Kidney (tissue), 14 donors: ENCODE data around the gene CPED1. TPM values are rescaled to one million over a fixed set of nuclear protein-coding genes. Genes with fewer than 3 reads are reported as not detected.

Experiments used
- DNase-seq, 5 donors: peaks; one replicate each; pipeline ENCODE4 v3.0.0-alpha.2; 2013 to 2020
- FAIRE-seq: peaks from 2 replicates; lab custom pipeline; 2012; peaks lifted over from hg19 to GRCh38; lab: Jason Lieb, UNC
- H3K27ac ChIP-seq, 2 donors: one replicate each; pipeline ENCODE4 v1.7.0; 2013; ENCODE audit warnings: low read depth in 2 of 2, low read length in 2 of 2, inconsistent platforms in 1 of 2
- H3K27me3 ChIP-seq: one replicate; pipeline ENCODE4 v1.7.1; 2013; ENCODE audit warnings: low read length, inconsistent platforms; ENCODE audit not compliant: control insufficient read depth, insufficient read depth
- H3K36me3 ChIP-seq, 3 donors: one replicate each; pipeline versions ENCODE4 v1.7.0 to v1.7.1; 2013; ENCODE audit warnings: low read length in 3 of 3, control low read depth in 1 of 3, inconsistent platforms in 1 of 3; ENCODE audit not compliant: insufficient read depth in 3 of 3, control insufficient read depth in 2 of 3
- H3K4me1 ChIP-seq, 3 donors: one replicate each; pipeline versions ENCODE4 v1.7.0 to v1.7.1; 2013; ENCODE audit warnings: low read length in 3 of 3, inconsistent platforms in 1 of 3, low read depth in 1 of 3; ENCODE audit not compliant: control insufficient read depth in 2 of 3, insufficient read depth in 2 of 3
- H3K4me3 ChIP-seq, 3 donors: one replicate each; pipeline versions ENCODE4 v1.7.0 to v1.8.1; 2013; ENCODE audit warnings: low read length in 3 of 3, control low read depth in 1 of 3, inconsistent platforms in 1 of 3
- H3K9ac ChIP-seq, 3 donors: one replicate each; pipeline versions ENCODE4 v1.7.0 to v1.7.1; 2013; ENCODE audit warnings: low read length in 3 of 3, control low read depth in 1 of 3, inconsistent platforms in 1 of 3
- H3K9me3 ChIP-seq, 3 donors: one replicate each; pipeline versions ENCODE4 v1.7.0 to v1.7.1; 2013; ENCODE audit warnings: low read length in 3 of 3, control low read depth in 1 of 3, inconsistent platforms in 1 of 3; ENCODE audit not compliant: control insufficient read depth in 2 of 3, insufficient read depth in 1 of 3
- intact Hi-C: fragments of 100-400 bp; cut with DNase I; formaldehyde crosslinking; loops from one replicate; pipeline ENCODE4 v1.11.1; 2022
- polyA plus RNA-seq: library from polyadenylated mRNA; stranded (reverse); fragments of 350-450 nt; fragmentation: Illumina TruSeq; extraction: RNeasy Lipid Tissue Mini Kit (QIAGEN cat#74804); gene quantifications from one replicate; pipeline ENCODE4 v1.2.3, GENCODE V29; 2014; ENCODE audit warnings: low read depth, low replicate concordance; ENCODE audit not compliant: insufficient read depth
- total RNA-seq: library from RNA; stranded (reverse); fragmentation: NEBNext Ultra II Directional; extraction: Animal tissue kit (Norgen Biotek cat#: 25700); gene quantifications from one replicate; pipeline ENCODE4 v1.2.1, GENCODE V29; 2021
- TF ChIP-seq, protein P1 (sequence below): IDR thresholded peaks from 3 replicates; pipeline ENCODE4 v1.5.1; 2012; ENCODE audit warnings: mild to moderate bottlenecking, moderate library complexity, borderline replicate concordance; ENCODE audit not compliant: insufficient read depth; ENCODE audit errors: extremely low read depth
- donor health status: control.
- donor health status: control.
- donor health status: control.
- donor health status: control.
- donor health status: control.
- donor health status: DM: yes; HTN: yes; CAD: no.
- donor health status: Normal renal cell carcinoma (clear cell type).

CPED1 gene
- total and polyA plus RNA-seq, 2 donors from 2014 or later: 2.9 to 16.9 TPM

DNA sequence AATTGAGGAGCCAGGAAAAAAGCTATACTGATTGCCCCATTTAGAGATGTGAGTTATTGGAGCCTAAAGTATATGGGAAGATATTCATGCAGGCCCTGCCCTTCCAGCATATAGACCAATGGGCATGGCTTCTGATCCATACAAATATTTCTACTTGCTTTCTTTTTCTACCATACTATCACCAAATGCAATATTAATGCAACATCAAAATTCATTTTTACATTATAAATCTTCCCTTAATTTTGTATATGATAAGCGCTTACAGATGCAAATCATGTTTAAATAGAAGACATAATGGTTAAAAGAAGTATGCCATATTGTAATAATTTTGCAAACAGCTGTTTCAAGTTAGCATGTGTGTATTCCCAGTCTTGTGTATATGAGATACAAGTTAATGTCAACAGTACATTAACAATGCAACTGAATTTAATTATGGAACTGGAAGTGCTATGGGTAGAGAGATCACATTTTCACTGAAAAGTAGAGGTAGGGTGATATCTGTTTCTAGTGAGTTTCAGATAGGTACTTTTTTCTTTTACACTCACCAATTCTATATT lies 315.7 kb downstream of the CPED1 start:
- no peak overlapping the region for H3K4me3 ChIP-seq
- intact Hi-C loops: no loop called here
- DNase-seq (no peak), FAIRE-seq (no peak)
- H3K36me3 ChIP-seq: no peaks in the 10 kb centered on the region
- no peaks in the 10 kb centered on the region for H3K27me3 ChIP-seq
- TF ChIP-seq, protein P1, sequence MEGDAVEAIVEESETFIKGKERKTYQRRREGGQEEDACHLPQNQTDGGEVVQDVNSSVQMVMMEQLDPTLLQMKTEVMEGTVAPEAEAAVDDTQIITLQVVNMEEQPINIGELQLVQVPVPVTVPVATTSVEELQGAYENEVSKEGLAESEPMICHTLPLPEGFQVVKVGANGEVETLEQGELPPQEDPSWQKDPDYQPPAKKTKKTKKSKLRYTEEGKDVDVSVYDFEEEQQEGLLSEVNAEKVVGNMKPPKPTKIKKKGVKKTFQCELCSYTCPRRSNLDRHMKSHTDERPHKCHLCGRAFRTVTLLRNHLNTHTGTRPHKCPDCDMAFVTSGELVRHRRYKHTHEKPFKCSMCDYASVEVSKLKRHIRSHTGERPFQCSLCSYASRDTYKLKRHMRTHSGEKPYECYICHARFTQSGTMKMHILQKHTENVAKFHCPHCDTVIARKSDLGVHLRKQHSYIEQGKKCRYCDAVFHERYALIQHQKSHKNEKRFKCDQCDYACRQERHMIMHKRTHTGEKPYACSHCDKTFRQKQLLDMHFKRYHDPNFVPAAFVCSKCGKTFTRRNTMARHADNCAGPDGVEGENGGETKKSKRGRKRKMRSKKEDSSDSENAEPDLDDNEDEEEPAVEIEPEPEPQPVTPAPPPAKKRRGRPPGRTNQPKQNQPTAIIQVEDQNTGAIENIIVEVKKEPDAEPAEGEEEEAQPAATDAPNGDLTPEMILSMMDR: no peak
- H3K9ac ChIP-seq: no peak overlapping the region
- H3K4me1 ChIP-seq: no peaks in the 10 kb centered on the region
- H3K27ac ChIP-seq: no peak overlapping the region
- no peaks in the 10 kb centered on the region for H3K9me3 ChIP-seq

DNA sequence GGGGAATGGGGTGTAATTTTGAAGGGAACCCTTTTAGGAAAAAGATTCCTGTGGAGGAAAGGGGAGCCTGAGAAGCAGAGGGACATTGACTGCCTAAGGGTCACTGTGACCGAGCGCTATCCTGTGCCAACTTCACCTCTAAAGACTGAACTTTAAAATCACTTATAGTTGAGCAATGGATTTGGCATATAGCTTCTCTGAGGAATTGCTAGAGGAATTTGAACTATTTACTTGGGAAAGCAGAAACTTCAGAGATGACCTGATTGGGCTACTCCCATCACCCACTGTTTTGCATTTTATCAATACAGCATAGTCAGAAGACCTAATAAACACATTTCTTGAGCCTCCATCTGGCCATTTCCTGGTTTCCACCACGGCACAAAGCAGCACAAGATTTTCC lies 316.6 kb downstream of the CPED1 start:
- no peaks in the 10 kb centered on the region for H3K9me3 ChIP-seq
- no peaks in the 10 kb centered on the region for H3K36me3 ChIP-seq
- no peak overlapping the region for H3K9ac ChIP-seq
- H3K27me3 ChIP-seq: no peaks in the 10 kb centered on the region
- DNase-seq (no peak), FAIRE-seq (no peak)
- TF ChIP-seq, protein P1: no peak
- intact Hi-C loops: no loop called here
- H3K27ac ChIP-seq: no peak overlapping the region
- H3K4me1 ChIP-seq: no peaks in the 10 kb centered on the region
- no peak overlapping the region for H3K4me3 ChIP-seq

DNA sequence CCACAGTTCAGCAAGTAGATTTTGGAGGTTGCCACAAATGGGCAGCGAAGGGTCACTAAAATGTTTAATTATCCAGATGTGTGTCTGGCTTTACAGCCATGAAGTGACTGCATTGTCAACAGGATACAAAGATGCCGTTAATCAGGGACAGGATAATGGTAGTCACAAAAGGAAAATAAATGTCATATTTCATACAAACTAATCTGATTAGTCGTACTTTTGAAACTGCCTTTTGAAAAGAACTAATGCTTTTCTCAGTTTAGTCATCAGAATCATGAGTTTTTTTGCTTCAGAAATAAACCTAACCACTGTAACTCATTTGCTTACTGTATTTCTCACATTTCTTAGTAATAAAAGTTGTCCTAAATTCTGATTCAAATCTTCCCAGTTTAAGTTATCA lies 318.1 kb downstream of the CPED1 start:
- Histone ChIP-seq H3K27ac (no peak overlapping the region), H3K9me3 (no peaks in the 10 kb centered on the region), H3K4me1 (no peaks in the 10 kb centered on the region), H3K36me3 (no peaks in the 10 kb centered on the region), H3K9ac (no peak overlapping the region), H3K27me3 (no peaks in the 10 kb centered on the region), H3K4me3 (no peak overlapping the region)
- DNase-seq (no peak), FAIRE-seq (no peak)
- intact Hi-C loops: no loop called here
- TF ChIP-seq, protein P1: no peak
